NCI-H2171 treated with DMSO at 0.1 percent for 48 hours (cell line): ENCODE results near the gene MPP7.

Experiments
- DNase-seq: peaks from one replicate; lab custom pipeline; 2025; lab: John Stamatoyannopoulos, UW

The MPP7 gene

DNA sequence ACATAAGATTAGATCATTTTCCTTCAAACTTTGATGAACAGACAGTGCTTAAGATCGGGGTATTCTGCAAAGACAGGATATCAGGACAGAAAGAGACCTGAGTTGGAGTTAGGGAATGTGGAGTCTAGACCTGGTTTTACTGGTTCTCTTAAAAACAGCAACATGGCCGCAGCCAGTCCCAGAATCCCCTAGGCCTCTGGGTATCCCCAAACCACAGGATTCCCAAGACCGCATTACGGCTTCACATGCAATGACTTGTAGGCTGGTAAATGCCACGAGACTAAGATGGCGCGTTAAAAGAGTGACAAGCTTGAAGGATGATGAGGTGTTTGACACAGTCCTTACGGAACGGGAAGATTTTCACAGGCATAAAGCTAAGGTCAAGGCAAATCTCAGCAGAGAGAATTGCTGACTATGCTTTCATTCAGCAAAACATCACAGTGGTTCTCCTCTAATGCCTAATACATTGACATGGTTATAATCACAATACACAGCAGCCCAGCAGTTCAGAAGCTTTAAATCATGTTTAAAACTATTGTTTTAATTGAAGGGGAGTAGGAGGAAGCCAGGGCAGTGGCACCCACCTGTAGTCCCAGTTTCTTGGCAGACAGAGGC lies 32.9 kb downstream of the MPP7 start:
- DNase-seq: no peak

- DNase-seq: peak; percentile 56
Measured at GRCh38 chr10:28266449-28267224, 36.2 kb downstream of the MPP7 start.

- no peak for DNase-seq
Measured at GRCh38 chr10:28263136-28263857, 39.6 kb downstream of the MPP7 start.

GRCh38 chr10:28256776-28257175 lies 46.1 kb downstream of the MPP7 start:
- no peak for DNase-seq

DNA sequence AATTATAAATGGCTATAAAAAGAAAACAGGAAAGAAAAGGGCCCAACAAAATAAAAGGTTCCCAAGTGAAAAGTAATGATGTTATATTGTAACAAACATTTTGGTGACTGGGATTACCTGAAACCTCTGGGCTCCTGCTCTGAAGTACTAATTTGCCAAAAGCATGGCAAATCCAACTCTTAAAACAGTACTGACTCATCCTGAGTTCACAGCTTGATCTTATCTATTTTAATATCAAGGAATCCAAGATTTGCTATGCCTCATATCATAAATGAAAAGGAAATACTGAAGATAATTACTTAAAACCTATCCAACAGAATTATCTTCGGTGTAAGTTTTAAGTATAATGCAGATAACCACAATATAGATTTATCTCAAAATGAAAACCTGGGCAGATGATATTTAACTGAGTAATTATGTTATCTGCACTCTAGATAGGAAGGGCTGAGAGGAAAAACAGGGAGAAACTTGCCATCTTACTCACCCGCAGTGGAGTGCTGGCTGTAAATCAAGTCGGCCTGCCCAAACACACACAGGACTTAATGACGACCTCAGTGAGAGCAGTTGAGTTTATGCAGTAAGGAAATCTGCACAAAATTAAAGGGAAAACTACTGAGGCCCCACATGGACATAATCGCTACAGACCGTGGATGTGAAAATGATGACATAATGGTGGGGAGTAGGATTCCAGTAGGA lies 48.4 kb downstream of the MPP7 start:
- no peak for DNase-seq

DNA sequence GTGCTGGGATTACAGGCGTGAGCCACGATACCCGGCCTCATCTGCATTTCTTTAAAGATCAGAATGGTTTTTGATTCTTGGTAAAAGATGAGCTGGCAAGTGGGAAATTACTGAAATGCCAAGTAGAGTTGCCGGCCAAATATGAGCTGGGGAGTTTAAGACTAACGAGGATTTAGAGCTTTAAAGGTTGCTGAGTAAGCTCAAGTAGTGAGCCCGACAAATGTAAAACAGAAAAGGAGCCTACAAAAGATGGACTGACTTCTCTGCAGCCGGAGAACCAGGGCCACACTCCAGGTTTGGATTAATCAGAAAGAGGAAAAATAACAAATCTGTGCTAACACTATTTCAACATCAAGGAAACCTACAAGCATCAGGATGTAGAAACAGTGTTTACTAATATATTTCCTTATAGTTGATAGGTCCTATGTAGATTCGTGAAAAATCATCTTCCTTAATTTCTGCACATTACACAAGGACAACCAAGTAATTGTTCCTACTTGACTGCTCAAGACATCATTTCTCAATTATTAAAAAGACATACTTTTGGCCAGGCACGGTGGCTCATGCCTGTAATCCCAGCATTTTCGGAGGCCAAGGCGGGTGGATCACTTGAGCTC lies 49.6 kb downstream of the MPP7 start:
- no peak for DNase-seq
